ENCODE measurements around the gene RSKR.
A peak's percentile ranks its signal among the peaks of the same experiment; 100 is the strongest.

The RSKR gene

DNA sequence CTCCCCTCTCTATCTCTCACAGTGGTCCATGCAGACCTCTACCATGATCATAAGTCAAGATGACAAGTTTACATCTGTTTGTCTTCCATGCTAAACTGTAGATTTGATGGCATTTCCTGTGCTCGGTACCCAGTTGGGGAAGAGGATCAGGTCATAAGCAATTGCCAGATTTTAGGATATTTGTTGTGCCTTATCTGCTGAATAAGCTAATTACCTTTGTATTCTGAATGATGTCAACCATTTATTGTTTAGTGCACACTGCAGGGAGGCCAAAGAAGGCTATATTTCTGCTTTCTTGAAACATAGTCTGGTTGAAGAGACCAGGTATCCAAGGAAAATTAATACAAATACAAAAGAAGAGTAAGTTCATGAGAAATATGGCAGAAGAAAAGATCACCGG lies 31.5 kb downstream of the RSKR start:
- TF ChIP-seq, protein P1, sequence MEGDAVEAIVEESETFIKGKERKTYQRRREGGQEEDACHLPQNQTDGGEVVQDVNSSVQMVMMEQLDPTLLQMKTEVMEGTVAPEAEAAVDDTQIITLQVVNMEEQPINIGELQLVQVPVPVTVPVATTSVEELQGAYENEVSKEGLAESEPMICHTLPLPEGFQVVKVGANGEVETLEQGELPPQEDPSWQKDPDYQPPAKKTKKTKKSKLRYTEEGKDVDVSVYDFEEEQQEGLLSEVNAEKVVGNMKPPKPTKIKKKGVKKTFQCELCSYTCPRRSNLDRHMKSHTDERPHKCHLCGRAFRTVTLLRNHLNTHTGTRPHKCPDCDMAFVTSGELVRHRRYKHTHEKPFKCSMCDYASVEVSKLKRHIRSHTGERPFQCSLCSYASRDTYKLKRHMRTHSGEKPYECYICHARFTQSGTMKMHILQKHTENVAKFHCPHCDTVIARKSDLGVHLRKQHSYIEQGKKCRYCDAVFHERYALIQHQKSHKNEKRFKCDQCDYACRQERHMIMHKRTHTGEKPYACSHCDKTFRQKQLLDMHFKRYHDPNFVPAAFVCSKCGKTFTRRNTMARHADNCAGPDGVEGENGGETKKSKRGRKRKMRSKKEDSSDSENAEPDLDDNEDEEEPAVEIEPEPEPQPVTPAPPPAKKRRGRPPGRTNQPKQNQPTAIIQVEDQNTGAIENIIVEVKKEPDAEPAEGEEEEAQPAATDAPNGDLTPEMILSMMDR (conservative IDR thresholded peaks at IDR 0.05) = no peak
- no peak overlapping the region for H3K27ac ChIP-seq

DNA sequence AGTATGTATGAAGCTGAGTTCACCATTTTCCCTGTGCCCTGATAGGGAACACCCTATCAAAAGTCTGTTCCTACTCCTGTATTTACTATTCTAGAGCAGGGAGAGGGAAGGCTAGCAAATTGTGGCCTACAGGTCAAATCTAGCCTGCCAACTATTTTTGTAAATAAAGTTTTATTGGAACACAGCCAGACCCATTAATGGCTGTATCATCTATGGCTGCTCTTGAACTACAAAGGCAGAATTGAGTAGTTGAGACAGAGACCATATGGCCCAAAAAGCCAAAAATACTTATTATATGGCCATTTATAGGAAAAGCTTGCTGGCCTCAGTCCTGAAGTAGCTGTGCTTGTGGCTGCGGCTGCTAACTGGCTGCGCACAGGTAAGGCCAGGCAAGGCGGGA lies 33.0 kb downstream of the RSKR start:
- TF ChIP-seq, protein P1 (conservative IDR thresholded peaks at IDR 0.05) = no peak
- H3K27ac ChIP-seq = peak overlapping the region; percentile 36; the same call in 1 of the 2 replicates

GRCh38 chr17:28579526-28579925 lies 34.5 kb downstream of the RSKR start:
- TF ChIP-seq, protein P1 (conservative IDR thresholded peaks at IDR 0.05) = no peak
- no peak overlapping the region for H3K27ac ChIP-seq

GRCh38 chr17:28578246-28579195 lies 35.5 kb downstream of the RSKR start:
- TF ChIP-seq, protein P1 (conservative IDR thresholded peaks at IDR 0.05) = no peak
- H3K27ac ChIP-seq = peak overlapping the region; percentile 62

GRCh38 chr17:28577466-28577824 lies 36.5 kb downstream of the RSKR start:
- H3K27ac ChIP-seq = peak overlapping the region; percentile 62
- TF ChIP-seq, protein P1 (conservative IDR thresholded peaks at IDR 0.05) = no peak

DNA sequence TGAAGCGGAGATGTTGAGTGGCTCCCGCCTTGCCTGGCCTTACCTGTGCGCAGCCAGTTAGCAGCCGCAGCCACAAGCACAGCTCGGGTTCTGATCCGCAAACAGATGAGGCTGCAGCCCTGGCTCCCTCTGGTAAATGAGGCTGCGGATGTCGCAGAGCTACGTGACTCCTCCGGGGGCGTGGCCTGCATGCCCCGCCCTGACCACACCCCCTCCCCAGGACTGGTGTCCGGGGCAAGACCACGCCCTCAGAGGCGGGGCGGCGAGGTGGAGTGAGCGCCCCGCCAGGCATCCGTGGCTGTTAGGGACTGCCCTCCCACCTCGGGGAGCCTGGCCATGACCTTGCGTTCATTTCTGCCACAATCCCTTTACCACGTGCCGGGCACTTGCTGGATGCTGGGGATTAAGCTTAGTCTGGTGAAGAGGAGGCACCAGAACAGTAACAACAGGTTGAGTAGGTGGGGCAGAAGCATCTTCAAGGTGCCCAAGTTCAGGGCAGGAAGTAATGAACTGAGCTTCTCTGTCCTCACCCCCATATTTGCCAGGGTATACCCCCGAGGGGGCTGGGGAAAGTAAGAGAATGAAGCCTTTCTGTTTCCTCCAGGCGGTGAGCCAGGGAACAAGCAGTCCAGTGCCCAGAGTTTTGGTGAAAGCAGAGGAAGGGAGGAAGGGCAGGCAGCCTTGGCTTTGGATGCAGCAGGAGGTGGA lies 37.1 kb downstream of the RSKR start, which contains the start of gene ALDOC:
Gene ALDOC (minus strand): TSS at position 138 of the 708 bp plus-strand sequence. CDS start 1,363 bp downstream, outside the sequence.
- peak within 1 kb of the TSS; percentile 62 for H3K27ac ChIP-seq
- TF ChIP-seq, protein P1 (conservative IDR thresholded peaks at IDR 0.05) = no peak

DNA sequence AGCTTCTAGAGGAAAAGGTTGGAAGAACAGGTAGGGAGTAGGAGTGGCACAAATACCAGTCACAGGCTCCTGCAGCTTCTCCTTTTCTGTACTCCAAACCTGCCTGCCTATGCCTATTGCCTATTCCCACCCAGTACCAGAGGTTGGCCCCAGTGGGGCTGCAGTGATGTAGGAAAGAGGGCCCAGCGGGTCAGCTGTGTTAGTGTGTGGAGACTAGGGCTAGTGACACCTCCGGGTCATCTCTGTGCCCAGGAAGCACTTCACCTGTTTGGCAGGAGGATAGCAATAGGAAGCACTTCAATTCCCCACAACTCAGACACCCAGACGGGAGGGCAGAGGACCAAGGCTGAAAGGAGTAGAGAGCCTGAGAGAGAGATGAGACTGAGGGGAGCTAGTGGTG lies 38.0 kb downstream of the RSKR start:
- peak overlapping the region; percentile 62 for H3K27ac ChIP-seq

Data from VCaP (cell line).